NCI-H510A treated with DMSO at 0.1 percent for 48 hours (cell line): ENCODE results near the gene METTL14.

Source experiments
- DNase-seq: peaks from one replicate; lab custom pipeline; 2025; lab: John Stamatoyannopoulos, UW

The METTL14 gene

DNA sequence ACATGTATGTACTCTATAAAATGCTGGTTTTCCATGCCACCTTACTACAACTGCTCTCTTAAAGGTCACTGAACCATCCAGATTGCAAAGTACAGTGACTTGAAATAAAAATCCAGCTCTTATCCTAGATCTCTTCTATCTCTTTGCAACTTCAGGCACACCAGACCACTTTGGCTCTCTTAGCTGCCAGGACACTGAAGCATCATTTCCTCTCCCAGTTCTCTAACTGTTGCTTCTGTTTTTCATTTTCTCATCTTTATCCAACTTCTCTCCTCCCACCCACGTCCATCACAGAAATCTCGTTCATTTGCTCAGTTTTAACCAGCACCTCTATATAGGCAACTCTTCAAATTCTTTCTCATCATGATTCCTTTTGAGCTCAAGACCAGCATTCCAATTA, 74.3 kb downstream of the METTL14 start:
- DNase-seq: no peak

DNA sequence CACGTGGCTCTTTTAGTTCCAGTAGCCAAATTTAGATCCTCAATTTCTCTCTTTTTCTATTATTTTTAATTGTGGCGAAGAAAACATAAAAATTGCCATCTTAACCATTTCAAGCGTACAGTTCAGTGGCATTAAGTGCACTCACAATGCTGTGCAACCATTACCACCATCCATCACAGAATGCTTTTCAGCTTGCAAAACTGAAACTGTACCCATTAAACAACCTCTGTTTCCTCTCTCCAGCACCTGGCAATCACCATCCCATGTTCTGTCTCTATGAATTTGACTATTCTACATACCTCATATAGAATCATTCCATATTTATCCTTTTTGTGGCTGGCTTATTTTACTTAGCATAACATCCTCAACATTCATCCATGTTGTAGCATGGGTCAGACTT, 74.9 kb downstream of the METTL14 start:
- no peak for DNase-seq

DNA sequence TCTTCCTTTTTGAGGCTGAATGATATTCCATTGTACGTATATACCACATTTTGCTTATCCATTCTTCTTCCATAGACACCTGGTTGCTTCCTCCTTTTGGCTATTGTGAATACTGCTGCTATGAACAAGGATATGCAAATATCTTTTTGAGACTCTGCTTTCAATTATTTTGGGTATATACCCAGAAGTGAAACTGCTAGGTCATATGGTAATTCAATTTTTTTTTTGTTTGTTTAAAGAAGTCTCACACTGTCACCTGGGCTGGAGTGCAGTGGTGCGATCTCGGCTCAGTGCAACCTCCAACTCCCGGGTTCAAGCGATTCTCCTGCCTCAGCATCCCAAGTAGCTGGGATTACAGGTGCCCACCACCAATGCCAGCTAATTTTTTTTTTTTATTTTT, 75.3 kb downstream of the METTL14 start:
- no peak for DNase-seq

DNA sequence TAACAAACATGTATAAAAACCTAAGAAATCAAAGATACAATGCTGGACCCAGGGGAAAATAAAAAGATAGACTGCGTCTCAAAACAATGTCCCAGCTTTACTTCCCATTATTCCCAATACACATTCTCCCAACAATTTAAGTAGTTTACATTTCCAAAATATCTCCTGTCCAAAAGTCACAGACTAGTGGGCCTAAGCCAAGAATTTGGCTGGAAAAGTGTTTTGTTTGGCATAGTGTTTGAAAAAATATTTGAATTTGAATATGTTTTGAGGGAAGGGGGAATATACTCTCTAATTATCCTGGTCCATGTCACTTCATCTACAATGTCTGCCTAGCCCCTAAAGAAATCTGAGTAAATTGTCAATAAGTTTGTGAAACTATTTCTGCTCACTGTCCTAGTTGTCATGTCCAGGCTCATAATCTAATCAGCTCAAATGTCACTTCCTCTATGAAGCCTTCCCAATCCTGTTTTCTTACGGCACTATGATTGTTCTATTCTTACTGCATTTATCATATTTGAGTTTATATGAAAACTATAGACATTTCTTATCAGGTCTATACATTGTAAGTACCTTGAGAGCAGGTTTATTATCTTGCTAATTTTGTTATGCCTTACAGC, 76.3 kb downstream of the METTL14 start:
- DNase-seq: no peak

DNA sequence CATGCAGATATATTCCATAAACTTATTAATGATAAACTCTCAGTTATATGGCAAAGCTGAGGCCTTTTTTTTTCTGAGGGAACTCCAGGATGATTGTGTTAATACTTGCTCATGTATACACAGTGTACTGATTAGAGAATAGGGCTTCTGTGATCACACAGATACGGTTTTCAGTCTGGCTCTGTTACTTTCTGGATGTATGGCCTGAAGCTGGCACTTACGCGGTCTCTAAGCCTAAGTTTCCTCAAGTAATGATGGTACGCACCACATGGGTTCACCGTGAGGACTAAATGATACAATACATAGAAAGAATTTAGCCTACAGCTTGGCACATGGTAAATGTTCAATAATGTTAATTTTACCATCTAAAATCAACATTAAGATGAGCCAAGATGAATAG, 77.0 kb downstream of the METTL14 start:
- no peak for DNase-seq

DNA sequence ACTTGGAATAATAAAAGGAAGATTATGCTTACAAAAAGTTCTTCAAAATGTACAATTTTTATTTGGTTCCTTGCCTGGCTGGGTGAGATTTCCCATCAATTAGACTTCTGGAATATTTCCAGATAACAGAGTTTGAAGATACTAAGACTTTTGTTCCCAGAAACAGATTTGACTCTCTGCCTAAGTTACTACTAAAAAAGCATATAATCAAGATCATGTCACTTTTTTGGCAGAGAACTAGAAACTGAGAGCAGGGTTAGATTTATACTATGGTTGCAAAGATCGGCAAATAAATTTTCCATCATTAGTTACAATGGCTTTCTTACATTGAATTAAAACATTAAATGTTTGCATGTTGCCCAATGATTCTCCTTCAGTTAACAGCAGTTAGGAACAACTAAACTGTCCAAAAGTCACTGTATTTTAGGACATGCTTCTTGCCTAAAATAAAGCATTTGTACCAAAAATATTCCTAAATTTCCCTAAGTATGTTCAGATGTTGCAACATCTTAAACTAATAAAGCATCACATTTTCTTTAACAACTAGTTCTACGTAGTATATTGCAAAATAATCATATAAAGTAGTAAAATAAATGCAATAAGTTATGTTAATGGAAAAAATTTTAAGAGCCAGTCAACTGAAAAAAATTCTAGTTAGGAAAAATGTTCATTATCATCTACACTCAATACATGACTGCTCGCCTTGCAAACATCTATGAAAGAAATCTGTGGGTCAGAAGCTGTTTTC, 77.7 kb downstream of the METTL14 start:
- DNase-seq: no peak
